Adrenal gland (tissue), 5 donors: Measurements from ENCODE around the gene NAPG.

Experiments
- POLR2A ChIP-seq, 2 donors: fragments of 450-650 bp; IDR thresholded peaks; one replicate each; pipeline ENCODE4 v1.6.1; 2017; ENCODE audit warnings: antibody characterized with exemption in 2 of 2, mild to moderate bottlenecking in 2 of 2, moderate library complexity in 1 of 2
- TF ChIP-seq, protein P1 (sequence below), 6 experiments: fragments of 450-650 bp in 4 of 6; fragments of 200-600 bp in 2 of 6; sonication (generic) in 1 of 6; IDR thresholded peaks; 1 replicate in 5 of 6; 2 replicates in 1 of 6; pipeline versions ENCODE4 v1.5.1 to v1.8.0; 2016 to 2021; ENCODE audit warnings: antibody characterized with exemption in 6 of 6, mild to moderate bottlenecking in 2 of 6, moderate library complexity in 1 of 6
- donor health status: DM: no; HTN: no; CAD: no.

DNA sequence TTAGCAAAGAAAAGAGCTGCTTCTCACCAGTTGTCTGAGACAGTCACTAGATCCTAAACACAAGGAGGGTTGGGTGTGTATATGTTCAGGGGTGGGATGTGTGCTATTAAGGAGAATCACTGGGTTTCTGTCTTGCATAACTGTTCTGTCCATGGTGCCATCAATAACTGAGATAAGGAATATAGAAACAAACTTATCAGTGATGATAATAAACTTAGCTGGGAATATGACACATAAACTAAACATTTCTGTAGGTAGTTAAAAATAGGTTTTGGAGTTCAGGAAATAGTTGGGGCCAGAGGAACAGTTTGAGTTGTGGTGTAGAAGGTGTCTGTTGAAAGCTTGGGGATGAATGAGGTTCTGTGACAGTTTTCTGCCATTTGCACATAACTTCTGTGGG, 17.4 kb downstream of the NAPG start:
- TF ChIP-seq, protein P1, sequence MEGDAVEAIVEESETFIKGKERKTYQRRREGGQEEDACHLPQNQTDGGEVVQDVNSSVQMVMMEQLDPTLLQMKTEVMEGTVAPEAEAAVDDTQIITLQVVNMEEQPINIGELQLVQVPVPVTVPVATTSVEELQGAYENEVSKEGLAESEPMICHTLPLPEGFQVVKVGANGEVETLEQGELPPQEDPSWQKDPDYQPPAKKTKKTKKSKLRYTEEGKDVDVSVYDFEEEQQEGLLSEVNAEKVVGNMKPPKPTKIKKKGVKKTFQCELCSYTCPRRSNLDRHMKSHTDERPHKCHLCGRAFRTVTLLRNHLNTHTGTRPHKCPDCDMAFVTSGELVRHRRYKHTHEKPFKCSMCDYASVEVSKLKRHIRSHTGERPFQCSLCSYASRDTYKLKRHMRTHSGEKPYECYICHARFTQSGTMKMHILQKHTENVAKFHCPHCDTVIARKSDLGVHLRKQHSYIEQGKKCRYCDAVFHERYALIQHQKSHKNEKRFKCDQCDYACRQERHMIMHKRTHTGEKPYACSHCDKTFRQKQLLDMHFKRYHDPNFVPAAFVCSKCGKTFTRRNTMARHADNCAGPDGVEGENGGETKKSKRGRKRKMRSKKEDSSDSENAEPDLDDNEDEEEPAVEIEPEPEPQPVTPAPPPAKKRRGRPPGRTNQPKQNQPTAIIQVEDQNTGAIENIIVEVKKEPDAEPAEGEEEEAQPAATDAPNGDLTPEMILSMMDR (IDR thresholded peaks at IDR 0.05), result no peak
- no peak for TF ChIP-seq POLR2A (IDR thresholded peaks at IDR 0.05)
